ENCODE results near the gene PCSK1N.
"Not testable (repeated sequence)": the region's sequence is repeated elsewhere in the genome, so short reads cannot be mapped to it uniquely, and the experiment has no call there.

PCSK1N gene

DNA sequence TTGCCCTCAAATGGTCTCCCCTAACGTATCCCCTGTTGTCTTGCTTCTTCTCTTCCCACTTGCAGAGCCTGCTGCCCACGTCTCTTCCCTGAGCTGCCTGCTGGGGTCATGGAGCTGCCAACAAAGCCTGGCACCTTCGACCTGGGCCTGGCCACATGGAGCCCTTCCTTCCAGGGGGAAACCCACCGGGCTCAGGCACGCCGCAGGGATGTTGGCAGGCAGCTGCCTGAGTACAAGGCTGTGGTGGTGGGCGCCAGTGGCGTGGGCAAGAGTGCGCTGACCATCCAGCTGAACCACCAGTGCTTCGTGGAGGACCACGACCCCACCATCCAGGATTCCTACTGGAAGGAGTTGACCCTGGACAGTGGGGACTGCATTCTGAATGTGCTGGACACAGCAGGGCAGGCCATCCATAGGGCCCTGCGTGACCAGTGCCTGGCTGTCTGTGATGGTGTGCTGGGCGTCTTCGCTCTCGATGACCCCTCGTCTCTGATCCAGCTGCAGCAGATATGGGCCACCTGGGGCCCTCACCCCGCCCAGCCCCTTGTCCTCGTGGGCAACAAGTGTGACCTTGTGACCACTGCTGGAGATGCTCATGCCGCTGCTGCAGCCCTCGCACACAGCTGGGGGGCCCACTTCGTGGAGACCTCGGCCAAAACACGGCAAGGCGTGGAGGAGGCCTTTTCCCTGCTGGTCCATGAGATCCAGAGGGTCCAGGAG is 6.2 kb downstream of the PCSK1N start:
- TF ChIP-seq, protein P1, sequence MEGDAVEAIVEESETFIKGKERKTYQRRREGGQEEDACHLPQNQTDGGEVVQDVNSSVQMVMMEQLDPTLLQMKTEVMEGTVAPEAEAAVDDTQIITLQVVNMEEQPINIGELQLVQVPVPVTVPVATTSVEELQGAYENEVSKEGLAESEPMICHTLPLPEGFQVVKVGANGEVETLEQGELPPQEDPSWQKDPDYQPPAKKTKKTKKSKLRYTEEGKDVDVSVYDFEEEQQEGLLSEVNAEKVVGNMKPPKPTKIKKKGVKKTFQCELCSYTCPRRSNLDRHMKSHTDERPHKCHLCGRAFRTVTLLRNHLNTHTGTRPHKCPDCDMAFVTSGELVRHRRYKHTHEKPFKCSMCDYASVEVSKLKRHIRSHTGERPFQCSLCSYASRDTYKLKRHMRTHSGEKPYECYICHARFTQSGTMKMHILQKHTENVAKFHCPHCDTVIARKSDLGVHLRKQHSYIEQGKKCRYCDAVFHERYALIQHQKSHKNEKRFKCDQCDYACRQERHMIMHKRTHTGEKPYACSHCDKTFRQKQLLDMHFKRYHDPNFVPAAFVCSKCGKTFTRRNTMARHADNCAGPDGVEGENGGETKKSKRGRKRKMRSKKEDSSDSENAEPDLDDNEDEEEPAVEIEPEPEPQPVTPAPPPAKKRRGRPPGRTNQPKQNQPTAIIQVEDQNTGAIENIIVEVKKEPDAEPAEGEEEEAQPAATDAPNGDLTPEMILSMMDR (IDR thresholded peaks at IDR 0.05; ENCODE audit: control extremely low read depth, extremely low read depth, low read depth, missing control alignments): no peak
- DNase-seq (ENCODE audit: extremely low spot score): no peak
- ChIA-PET CTCF (no interaction called here), POLR2A (interaction anchor here (0.7 kb wide), 1 partner anchor 288 kb away, joined by 3 read pairs; no protein-coding TSS in a partner anchor)

DNA sequence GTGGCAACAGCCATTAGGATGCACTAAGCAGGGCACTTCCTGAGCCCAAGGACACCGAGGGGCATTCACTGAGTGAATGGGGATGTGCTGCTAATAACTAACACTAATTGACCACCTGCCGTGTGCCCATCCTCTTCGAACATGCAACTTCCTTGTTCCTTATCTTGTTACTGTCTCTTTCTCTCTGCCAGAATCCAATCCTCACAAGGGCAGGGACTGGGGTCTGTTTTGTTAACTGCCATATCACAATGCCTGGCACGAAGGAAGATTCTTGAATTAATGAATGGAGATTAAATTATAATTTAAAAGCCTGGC is 7.8 kb downstream of the PCSK1N start:
- POLR2A ChIA-PET: no interaction called here
- CTCF ChIA-PET: no interaction called here
- TF ChIP-seq, protein P1 (IDR thresholded peaks at IDR 0.05; ENCODE audit: control extremely low read depth, extremely low read depth, low read depth, missing control alignments): no peak
- no peak for DNase-seq (ENCODE audit: extremely low spot score)

DNA sequence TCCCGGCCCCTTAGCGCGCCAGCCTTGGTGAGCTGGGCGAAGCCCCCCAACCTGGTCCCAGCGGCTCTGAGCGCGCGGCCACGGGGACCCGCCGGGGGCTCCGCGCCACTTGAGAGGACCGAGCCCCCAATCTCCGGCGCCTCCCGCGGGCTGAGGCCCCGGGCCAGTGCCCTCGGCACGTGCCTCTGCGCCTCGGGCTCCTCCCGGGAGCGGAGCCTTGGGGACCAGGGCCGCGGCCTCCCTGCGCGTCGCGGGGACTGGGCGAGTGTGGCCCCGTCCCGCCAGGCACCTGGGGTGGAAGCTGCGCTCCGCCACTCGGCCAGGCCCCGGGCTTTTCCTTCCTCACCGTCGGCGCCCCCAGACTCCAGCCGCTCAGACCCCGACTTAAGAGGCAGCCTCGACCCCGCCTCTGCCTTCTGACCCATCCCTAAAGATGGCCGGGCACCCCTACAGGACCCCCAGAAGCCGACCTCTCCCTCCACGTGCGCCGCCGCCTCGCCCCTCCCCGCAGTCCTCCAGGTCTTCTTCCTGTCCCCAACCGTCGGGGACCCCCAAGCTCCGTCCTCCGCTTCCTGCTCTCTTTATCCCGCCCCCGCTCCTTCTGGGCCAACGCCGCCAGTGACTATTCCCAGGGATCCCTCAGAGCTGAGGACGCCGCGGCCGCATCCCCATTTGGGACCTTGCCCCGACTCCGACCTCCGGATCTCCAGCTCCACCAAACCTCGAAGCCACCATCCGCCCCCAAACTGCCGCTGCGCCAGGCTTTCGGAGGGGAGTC is 8.3 kb downstream of the PCSK1N start:
- no peak for DNase-seq (ENCODE audit: extremely low spot score)
- TF ChIP-seq, protein P1 (IDR thresholded peaks at IDR 0.05; ENCODE audit: control extremely low read depth, extremely low read depth, low read depth, missing control alignments): no peak
- POLR2A ChIA-PET: no interaction called here
- CTCF ChIA-PET: interaction anchor here (1.6 kb wide), 1 partner anchor 21 kb away, joined by 4 read pairs; no protein-coding TSS in a partner anchor

DNA sequence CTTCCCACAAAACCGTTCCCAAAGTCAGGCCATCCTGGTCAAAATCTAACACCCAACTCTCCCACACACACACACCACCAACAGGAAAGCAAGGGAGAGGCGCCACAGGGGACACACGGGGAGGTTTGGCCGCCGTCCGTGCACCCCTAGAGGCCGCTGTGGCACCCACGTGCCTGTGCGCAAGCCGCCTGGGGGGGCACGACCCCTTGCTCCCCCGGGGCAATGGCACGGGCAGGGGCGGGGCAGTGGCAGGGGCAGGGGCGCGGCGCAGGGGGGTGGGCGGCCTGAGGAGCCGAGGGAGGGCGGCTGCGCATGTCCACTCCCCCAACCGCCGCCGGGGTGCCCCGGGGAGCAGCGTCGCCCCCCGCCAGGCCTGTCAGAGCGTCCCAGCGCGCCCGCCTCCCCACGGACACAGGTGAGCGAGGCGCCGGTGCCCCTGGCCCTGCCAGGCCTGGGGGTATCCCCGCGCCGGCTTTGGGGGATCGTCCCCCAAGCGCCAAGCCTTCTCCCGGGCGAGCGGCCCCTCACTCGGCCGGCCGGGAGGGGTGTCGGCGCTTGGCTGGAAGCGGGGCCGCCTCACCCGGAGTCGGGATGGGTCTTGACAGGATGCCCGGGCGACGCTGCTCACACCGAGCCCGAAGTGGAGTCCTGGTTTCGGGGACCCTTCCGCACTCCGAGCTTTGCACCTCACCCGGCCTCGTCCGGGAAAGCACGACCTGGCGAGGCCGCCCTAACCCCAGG is 9.1 kb downstream of the PCSK1N start, which contains the start of gene ERAS:
Gene ERAS (plus strand): TSS at position 379 of the 741 bp plus-strand sequence. CDS start 2,611 bp downstream, outside the sequence.
- ChIA-PET POLR2A (no interaction called here), CTCF (interaction anchor here (1.0 to 1.6 kb wide), 2 partner anchors 21 to 23 kb away, joined by 3 to 4 read pairs; no protein-coding TSS in a partner anchor)
- TF ChIP-seq, protein P1 (IDR thresholded peaks at IDR 0.05; ENCODE audit: control extremely low read depth, extremely low read depth, low read depth, missing control alignments): peak; percentile 33
- DNase-seq (ENCODE audit: extremely low spot score): no peak

DNA sequence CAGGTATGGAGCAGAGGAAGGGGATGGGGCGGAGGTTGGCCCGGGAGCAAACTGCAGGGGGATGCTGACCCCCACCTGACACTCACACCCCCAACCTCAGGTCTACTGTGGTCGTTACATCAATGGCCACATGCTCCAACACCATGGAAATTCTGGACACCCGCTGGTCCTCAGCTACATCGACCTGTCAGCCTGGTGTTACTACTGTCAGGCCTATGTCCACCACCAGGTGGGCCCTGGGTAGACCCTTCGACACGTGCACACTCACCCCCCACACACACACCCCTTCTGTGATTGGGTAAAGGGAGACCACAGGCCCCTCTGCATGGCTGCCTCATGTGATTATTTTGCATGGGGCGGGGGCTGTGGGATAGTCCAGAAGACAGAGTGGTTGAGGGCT is 11.3 kb downstream of the PCSK1N start:
- no peak for DNase-seq (ENCODE audit: extremely low spot score)
- ChIA-PET CTCF (no interaction called here), POLR2A (no interaction called here)
- TF ChIP-seq, protein P1 (IDR thresholded peaks at IDR 0.05; ENCODE audit: control extremely low read depth, extremely low read depth, low read depth, missing control alignments): no peak

DNA sequence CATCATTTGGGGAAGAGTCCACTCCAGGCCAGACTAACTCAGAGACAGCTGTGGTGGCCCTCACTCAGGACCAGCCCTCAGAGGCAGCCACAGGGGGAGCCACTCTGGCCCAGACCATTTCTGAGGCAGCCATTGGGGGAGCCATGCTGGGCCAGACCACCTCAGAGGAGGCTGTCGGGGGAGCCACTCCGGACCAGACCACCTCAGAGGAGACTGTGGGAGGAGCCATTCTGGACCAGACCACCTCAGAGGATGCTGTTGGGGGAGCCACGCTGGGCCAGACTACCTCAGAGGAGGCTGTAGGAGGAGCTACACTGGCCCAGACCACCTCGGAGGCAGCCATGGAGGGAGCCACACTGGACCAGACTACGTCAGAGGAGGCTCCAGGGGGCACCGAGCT is 12.4 kb downstream of the PCSK1N start:
- POLR2A ChIA-PET: no interaction called here
- CTCF ChIA-PET: no interaction called here
- DNase-seq (ENCODE audit: extremely low spot score): no peak

DNA sequence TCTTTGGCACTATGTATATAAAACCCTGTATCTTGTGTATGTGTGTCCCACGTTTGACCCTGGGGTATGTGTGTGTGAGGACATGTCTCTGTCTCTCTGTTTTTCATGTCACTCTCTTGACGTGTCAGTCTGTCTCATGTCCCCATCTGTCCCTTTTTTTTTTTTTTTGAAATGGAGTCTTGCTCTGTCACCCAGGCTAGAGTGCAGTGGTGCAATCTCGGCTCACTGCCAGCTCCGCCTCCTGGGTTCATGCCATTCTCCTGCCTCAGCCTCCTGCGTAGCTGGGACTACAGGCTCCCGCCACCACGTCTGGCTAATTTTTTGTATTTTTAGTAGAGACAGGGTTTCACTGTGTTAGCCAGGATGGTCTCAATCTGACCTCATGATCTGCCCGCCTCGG is 16.0 kb downstream of the PCSK1N start:
- POLR2A ChIA-PET: interaction anchor here (0.7 kb wide), 1 partner anchor 260 kb away, joined by 5 read pairs; no protein-coding TSS in a partner anchor
- CTCF ChIA-PET: not testable (repeated sequence)

More for the DNA sequence above, 12.4 kb downstream of the PCSK1N start:
- TF ChIP-seq, protein P1 (IDR thresholded peaks at IDR 0.05; ENCODE audit: control extremely low read depth, extremely low read depth, low read depth, missing control alignments): no peak

More for the DNA sequence above, 16.0 kb downstream of the PCSK1N start:
- not testable (repeated sequence) for DNase-seq (ENCODE audit: extremely low spot score)

Measured in GM10248 (cell line).